GM11168 (cell line): ENCODE data around the gene ZNF143.
"Not testable (repeated sequence)": the region's sequence is repeated elsewhere in the genome, so short reads cannot be mapped to it uniquely, and the experiment has no call there.

Experiments used
- in situ Hi-C: fragments of 300-500 bp; cut with MboI; formaldehyde crosslinking; loops from one replicate; pipeline ENCODE4 v1.12.0; 2022; ENCODE audit warnings: low sequenced_read_pairs; ENCODE audit not compliant: unreplicated experiment

The ZNF143 gene

DNA sequence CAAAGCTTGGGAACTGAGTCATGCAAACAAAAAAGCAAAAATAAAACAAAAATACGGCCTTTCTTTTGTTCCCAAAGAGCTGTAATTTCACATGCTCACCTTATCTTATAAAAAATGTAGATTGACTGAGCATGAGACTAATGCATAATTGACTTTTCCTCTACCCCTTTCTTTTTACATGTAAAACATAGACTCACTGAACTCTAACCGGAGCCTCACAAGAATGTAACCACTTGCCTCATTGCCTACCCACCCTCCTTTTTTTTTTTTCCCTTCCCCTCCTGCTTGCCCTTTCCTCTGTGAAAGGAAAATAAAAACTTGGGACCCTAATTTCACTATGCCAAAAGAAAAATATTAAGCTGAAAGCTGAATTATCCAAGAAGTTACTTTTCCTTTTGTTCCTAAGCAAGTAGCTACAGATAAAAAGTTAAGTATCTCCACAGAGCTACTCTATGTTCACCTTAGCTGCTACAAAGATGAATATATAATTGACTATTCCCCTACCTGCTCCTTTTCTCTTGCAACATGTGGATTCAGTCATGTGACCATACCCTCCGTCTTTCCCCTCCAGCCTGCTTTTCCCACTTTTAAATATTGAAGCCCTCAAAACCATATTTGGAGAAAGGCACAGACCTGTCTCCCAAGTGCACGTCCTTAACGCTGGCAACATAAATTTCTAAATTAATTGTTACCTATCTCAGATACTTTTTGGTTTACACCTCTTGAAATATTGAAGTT is 73.1 kb downstream of the ZNF143 start:
- in situ Hi-C loops, result no loop called here

DNA sequence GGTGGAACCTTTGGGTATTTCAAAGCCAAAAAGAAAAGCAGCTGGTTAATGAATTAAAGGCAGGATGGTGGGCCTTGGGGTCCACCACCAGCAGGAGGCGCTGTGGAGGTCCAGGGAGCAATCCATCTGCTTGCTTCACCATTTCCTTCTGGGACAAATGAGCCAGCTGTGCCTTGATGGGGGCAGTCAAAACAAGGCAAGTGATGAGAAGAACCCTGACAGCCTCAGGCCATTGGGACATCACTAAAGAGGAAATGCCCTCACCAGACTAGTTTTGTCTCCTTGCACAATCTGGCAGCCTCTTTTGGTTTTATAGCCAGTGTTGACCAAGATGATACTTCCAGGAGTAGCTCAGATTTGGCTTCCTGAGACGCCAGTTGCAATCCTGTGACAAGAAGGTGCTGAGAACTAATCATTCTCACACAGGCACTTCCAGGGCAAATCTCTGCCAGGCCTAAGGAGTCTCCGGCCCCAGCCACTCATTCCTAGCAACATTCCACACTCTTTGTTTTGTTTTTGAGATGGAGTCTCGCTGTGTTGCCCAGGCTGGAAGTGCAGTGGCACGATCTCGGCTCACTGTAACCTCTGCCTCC is 74.5 kb downstream of the ZNF143 start:
- in situ Hi-C loops, result no loop called here

DNA sequence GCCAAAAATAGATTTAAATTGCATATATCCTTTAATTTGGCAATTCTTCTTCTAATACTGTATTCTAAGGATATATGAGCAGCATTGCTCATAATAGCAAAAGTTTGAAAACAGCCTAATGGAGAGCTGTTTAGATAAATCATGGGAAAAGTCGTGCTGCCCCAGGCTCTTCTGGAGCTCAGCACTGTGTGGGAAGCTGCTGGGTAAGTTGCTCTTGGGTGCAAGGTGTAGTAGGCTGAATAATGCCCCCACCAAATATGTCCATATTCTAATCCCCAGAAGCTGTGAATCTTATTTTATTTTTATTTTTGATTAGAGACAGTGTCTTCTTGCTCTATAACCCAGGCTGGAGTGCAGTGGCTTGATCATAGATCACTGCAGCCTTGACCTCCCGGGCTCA is 77.7 kb downstream of the ZNF143 start:
- in situ Hi-C loops, result no loop called here

DNA sequence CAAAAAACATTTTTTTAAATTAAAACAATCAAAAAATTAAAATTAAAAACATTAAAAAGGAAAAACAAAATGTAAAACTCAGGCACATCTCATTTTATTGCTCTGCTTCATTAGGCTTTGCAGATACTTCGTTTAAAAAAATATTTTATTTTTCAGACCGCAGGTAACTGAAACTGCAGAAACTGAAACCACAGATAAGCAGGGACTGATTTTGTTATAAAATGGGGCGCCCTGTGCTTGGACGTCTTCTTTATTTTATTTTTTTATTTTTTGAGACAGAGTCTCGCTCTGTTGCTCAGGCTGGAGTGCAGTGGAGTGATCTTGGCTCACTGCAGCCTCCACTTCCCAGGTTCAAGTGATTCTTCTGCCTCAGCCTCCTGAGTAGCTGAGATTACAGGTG is 88.4 kb downstream of the ZNF143 start:
- in situ Hi-C loops, result not testable (repeated sequence)

DNA sequence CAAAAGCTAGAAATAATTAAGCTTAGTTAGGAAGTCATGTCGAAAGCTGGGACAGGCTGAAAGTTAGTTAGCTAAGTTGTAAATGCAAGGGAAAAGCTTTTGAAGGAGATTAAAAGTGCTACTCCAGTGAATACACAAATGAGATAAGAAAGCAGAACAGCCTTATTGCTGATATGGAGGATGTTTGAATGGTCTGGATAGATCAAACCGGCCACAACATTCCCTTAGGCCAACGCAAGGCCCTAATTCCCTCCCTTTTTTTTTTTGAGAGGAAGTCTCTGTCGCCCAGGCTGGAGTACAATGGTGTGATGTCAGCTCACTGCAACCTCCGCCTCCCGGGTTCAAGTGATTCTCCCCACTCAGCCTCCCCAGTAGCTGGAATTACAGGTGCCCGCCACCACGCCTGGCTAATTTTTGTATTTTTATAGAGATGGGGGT is 89.4 kb downstream of the ZNF143 start:
- in situ Hi-C loops, result no loop called here

DNA sequence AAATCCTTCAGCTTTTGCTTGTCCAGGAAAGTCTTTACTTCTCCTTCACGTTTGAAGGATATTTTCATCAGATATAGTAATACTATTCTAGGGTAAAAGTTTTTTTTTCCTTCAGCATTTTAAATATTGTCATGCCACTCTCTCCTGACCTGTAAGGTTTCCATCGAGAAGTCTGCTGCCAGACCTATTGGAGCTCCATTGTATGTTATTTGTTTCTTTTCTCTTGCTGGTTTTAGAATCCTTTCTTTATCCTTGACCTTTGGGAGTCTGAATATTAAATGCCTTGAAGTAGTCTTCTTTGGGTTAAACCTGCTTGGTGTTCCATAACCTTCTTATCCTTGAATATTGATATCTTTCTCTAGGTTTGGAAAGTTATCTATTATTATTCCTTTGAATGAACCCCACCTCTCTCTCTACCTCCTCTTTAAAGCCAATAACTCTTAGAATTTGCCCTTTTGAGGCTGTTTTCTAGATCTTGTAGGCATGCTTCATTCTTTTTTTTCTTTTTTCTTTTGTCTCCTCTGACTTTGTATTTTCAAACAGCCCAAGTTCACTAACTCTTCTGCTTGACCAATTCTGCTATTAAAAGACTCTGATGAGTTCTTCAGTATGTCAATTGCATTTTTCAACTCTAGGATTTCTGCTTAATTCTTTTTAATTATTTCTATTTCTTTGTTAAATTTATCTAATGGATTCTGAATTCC is 100.6 kb downstream of the ZNF143 start:
- in situ Hi-C loops, result no loop called here

- in situ Hi-C loops, result no loop called here
These were observed 101.9 kb downstream of the ZNF143 start for GRCh38 chr11:9562716-9563115.

- in situ Hi-C loops, result no loop called here
These were observed 102.5 kb downstream of the ZNF143 start for GRCh38 chr11:9563196-9563730.

- in situ Hi-C loops, result no loop called here
These were observed 105.2 kb downstream of the ZNF143 start for GRCh38 chr11:9565822-9566560.

DNA sequence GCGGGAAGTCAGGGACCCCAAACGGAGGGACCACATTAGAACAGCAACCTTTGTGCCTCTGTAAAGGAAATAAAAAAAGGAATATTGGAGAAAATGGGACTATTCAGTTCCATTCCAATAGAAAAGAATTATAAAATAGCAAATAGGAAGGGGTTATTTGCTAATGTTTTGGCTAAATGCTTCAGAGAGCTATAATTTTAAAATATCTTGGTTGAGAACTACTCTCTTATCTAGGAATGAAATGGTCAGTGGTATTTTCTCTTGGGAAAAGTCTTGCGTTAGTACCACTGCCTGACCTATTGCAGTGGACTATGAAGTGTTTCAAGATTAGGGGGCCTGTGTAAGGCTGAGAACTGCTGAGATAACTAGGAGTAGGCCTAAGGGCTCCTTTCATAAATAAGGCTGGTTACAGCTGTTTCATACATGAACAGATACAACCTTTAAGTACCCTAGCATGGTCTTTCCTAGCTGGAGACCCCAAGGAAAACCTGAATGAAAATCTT is 105.8 kb downstream of the ZNF143 start:
- in situ Hi-C loops, result no loop called here

DNA sequence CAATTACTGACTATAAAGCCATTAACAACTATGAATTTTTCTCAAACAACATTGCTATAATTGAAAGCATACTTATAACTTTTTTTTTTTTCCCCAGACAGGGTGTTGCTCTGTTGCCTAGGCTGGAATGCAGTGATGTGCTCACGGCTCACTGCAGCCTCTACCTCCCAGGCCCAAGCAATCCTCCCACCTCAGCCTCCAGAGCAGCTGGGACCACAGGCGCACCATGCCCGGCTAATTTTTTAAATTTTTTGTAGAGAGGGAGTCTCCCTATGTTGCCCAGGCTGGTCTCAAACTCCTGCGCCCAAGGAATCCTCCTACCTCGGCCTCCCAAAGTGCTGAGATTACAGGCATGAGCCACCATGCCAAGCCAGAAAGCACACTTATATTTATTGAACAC is 106.6 kb downstream of the ZNF143 start:
- in situ Hi-C loops, result no loop called here

GRCh38 chr11:9568161-9568853 is 107.5 kb downstream of the ZNF143 start:
- in situ Hi-C loops, result no loop called here

GRCh38 chr11:9568854-9569587 is 108.2 kb downstream of the ZNF143 start:
- in situ Hi-C loops, result no loop called here

DNA sequence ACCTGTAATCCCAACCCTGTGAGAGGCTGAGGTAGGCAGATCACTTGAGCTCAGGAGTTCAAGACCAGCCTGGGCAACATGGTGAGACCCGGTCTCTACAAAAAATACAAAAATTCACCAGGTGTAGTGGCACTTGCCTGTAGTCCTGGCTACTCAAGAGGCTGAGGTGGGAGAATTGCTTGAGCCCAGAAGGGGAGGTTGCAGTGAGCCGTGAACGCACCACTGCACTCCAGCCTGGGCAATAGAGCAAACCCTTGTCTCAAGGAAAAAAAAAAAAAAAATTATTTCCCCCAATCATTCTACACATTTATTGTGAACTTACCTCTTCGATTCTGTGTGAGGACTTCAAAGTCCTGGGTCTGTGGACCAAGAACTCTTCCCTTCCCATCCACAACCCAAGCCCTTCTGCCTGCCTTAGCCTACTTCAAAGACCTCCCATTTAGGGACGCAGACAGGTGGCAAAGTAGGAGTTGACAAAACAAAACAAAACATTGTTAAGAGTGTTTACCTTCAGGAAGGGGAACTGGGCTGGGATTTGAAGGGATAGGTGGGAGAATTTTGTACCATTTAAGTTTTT is 108.9 kb downstream of the ZNF143 start:
- in situ Hi-C loops, result no loop called here

- in situ Hi-C loops, result no loop called here
These were observed 109.7 kb downstream of the ZNF143 start for GRCh38 chr11:9570313-9571025.

DNA sequence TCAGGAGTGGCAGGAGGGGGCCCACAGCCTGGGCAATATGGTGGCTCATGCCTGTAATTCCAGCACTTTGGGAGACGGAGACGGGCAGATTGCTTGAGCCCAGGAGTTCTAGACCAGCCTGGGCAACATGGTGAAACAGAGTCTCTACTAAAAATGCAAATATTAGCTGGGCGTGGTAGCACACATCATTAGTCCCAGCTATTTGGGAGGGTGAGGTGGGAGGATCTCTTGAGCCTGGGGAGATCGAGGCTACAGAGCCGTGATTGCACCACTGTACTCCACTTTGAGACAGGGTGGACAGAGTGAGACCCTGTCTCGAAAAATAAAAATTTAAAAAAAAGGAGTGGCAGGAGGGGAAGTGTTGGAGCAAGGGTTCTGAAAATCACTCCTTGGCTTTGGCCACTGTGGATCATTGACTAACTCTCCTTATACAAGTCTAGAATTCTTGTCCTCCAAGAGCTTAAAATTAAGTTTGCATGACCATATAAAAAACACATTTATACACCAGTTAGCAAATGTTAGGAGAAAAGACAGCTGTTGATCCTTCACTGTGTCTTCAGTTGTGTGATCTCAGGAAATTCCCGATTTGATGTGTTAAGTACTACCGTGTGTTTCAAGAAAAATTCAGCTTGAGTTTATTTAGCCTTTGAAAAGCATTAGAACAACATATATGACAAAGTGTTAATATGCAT is 110.4 kb downstream of the ZNF143 start:
- in situ Hi-C loops, result no loop called here

DNA sequence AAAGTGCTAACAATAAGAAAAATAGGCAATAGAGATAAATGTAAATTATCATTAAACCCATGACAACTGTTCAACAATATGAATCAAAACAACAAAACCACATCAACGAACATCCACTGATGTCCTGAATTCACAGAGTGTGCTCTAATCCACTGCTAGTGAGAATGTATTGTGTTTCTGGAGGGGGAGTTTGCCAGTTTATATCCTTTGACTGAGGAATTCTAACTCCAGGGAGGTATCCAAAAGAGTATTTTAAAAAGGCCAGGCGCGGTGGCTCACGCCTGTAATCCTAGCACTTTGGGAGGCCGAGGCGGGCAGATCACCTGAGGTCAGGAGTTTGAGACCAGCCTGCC is 110.9 kb downstream of the ZNF143 start:
- in situ Hi-C loops, result no loop called here
